Renal pelvis (tissue), 4 donors: ENCODE measurements around the gene MYLK4. TPM values are rescaled to one million over a fixed set of nuclear protein-coding genes. Genes with fewer than 3 reads are reported as not detected.

Source experiments
- DNase-seq: peaks from one replicate; pipeline ENCODE4 v3.0.0-alpha.2; 2013
- polyA plus RNA-seq, 3 donors: library from polyadenylated mRNA; unstranded; fragments of 120-200 nt; gene quantifications; one replicate each; pipeline ENCODE4 v1.2.1, GENCODE V29; 2013; ENCODE audit not compliant: insufficient read length in 3 of 3

MYLK4 gene
- polyA plus RNA-seq, 3 donors = 1.1 to 1.7 (median 1.5) TPM

GRCh38 chr6:2632976-2633584 lies 117.6 kb downstream of the MYLK4 start:
- no peak for DNase-seq

- DNase-seq = no peak
These were observed 118.4 kb downstream of the MYLK4 start for GRCh38 chr6:2632368-2632767.

DNA sequence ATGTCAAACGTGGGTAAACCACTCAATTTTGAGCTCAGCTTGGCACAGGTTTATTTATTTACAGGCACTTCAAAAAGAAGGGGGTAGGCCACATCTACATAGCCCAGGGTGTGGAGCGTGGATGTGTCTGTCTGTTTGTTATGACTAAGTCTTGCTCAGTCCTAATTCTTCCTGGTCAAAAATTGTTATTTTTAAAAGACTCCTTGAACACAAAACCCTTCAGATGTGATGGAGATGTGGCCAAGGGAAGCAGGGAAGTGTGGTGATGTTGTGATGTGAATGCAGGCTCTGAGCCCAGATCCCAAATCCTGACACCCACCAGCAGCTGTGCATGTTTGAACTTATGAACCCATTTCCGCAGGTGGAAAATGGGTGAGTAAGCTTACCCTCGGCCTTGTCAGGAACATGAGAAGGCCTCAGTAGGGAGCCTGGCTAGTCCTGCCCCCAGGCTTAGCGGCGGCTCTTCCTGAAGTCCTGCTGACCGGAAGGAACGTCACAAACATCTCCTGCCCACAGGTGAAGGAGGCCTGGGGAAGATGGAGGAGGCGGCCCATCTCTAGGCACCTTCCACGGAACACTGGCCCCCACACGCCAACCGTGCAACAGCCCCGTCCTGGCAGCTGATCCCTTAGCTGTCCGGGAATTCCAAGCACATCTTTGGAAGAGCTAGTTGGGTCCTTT lies 119.7 kb downstream of the MYLK4 start:
- DNase-seq = no peak

DNA sequence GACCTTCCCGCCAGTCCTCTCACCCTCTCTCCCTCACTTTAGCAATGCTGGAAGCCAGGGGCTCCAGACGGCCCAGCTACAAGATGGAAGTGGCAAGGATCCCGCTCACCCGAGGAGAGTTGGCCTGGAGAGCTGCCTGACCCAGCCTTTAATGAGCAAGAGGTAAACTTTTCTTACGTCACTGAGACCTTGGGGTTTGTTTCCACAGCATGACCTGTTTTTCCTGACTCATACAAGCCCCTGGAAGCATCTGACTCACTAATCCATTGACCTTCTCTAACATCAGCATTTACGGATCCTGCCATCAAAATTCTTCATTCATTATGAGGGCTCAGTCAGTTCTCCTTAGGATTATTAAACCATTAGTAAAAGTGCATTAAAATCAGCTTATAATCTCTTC lies 120.4 kb downstream of the MYLK4 start:
- no peak for DNase-seq

DNA sequence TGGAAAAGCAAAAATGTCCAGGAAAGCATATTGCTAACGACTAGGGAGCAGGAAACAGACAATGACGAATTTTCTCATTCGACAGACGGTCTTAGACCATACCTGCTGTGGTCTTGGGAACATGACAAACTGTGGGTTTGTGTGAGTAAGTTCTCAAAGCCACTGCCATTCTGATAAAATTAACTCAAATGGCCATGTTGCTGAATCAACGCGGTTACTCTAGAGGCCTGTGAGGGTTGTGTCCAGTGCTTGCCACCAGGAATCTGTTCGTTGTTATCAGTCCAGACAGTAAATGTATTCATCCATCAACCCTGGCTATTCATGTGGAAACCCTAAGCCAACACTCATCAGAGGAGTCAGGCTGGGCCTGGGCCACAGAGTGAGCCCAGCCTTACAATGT lies 124.3 kb downstream of the MYLK4 start:
- DNase-seq = no peak

DNA sequence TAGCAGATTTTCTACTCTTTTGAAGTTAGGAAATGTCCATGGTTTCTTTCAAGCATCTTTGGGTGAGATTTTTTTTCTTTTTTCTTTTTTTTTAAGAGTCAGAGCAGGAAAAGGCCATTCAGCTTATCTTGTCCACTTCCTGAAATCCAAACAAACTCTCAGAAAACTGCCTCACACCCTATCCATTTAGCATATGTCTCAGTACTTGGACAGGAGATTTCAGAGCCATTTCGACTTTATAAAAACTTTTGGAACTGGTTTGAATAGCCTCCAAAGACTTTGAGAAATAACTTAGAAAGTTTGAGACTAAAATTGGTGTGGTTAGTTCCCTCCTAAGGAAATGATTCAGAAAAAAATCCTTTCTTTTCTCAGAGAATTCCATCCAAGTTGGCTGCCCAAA lies 125.1 kb downstream of the MYLK4 start:
- no peak for DNase-seq

DNA sequence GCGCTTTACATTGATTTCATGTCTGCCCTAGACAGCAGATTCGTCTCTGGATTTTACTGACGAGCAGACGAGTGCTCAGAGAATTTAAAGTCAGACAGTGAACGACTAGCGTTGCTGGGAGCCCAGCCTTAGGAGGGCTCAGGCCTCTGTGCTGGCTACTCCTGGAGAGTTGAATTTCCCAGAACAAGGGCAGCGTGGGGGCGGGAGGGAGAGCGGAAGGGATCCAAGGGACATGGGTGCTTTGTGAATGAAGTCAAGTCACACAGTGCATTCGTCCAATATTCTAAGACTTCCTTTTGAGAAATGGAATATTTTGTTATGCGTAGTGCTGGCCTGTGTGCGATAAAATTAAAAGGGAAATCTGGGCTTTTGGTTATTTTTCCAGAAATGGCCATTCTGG lies 126.5 kb downstream of the MYLK4 start:
- DNase-seq = no peak

DNA sequence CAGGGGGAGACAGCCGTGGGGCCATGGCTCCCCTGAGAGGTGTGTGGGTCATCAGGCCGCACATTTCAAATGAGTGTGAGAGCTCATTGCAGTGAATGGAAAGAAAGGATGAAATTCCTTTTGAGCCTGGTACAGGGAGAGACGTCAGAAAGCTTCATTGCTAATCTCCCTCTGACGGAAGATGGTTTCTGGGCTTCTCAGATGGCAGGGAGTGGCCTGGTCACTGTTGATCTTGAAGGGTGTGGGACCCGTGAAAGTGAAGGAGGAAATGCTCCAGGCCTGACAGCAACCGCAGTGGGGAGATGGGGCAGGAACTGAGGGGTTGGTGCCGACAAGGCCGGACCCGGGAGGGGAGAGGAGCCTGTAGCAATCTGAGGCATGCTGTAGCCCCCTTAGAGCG lies 127.4 kb downstream of the MYLK4 start:
- DNase-seq = no peak

DNA sequence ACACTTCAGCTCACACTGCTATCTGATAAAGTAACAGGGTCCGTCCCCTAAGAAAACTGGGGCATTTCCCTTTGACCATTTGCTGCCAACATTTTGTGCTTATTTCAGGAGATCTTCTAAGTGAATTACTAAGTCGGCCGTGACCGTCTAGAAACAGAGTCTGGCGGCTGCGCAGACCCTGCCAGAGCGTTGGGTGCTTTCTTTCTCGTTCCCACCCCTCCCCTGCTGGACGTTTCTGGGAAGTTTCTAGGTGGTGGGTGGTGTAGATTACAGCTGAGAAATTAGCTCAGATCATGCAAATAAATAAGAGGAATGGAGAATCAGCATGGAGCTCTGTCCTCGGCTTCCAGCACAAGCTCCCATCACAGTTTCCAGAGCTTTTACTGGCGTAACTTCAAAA lies 128.1 kb downstream of the MYLK4 start:
- no peak for DNase-seq

DNA sequence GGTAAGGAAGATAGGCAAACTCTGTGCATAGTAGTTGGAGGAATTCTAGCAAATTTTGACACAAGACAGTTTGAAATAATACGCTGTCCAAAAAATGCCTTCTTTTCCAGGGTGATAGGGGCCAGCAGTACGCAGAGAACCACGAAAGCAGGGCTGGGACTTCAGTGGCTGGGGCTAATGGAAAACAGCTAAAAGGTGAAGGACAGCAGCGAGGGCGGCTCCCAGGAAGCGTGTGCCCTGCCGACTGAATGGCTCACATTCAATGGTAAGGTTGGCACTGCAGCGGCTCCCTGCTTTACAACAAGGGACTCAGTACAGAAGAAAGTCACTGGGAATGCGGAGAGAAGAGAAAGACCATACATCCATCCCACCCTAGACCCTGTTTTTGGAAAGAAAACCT lies 131.1 kb downstream of the MYLK4 start:
- no peak for DNase-seq

GRCh38 chr6:2617729-2618128 lies 133.0 kb downstream of the MYLK4 start:
- DNase-seq = no peak

GRCh38 chr6:2616811-2617210 lies 133.9 kb downstream of the MYLK4 start:
- no peak for DNase-seq

DNA sequence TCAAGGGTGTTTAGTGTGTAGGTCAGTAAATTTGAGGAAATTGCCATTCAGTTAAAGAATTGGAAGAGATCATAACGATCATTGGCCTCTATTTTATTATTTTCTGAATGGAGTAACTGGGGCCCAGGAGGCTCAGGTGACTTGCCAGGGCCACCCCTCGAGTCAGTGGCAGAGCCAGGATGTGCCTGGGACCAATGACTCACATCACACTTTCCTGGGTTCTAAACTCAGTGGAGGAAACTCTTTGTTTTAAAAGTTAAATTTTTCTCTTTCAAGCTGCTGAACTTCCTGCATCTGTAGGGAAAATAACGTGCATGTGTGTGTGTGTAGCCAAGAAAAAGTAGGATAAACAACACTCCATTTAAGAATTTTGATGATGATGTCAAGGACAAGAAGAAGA lies 135.5 kb downstream of the MYLK4 start:
- DNase-seq = no peak

GRCh38 chr6:2614846-2615245 lies 135.9 kb downstream of the MYLK4 start:
- no peak for DNase-seq

GRCh38 chr6:2614155-2614554 lies 136.6 kb downstream of the MYLK4 start:
- DNase-seq = no peak

Other genes with a start within 250 kb of the MYLK4 start
- gene WRNIP1, start 14.5 kb upstream of the MYLK4 start, polyA plus RNA-seq = 10 to 100 TPM; 51.6 to 58.1 (median 54.0) TPM
- gene SERPINB1, start 90.9 kb upstream of the MYLK4 start, polyA plus RNA-seq = 10 to 100 TPM; 14.7 to 19.8 (median 17.1) TPM
- 10 to 100 TPM in 2 of 3 donors, 1 to 10 TPM in 1; 9.5 to 12.3 (median 11.9) TPM for gene SERPINB9, start 152.4 kb upstream of the MYLK4 start, polyA plus RNA-seq
- gene SERPINB6, start 220.6 kb upstream of the MYLK4 start, polyA plus RNA-seq = 10 to 100 TPM; 82.2 to 86.0 (median 84.7) TPM
- gene NQO2, start 249.0 kb upstream of the MYLK4 start, polyA plus RNA-seq = 10 to 100 TPM; 67.2 to 88.7 (median 74.8) TPM